T-helper 17 cell (primary cell): ENCODE measurements around the gene HS3ST3A1. TPM values are rescaled to one million over a fixed set of nuclear protein-coding genes. Genes with fewer than 3 reads are reported as not detected.

ENCODE experiments used
- ATAC-seq: fragments of 150-1000 bp; cut with Tn5 transposase; 2 replicates; pipeline ENCODE4 v1.10.0; 2021; ENCODE audit warnings: mild to moderate bottlenecking, moderate library complexity
- DNase-seq, 3 donors: peaks; one replicate each; pipeline versions ENCODE4 v3.0.0 to v3.0.0-alpha.2; 2020 to 2021
- H3K9me3 ChIP-seq: one replicate; pipeline ENCODE4 v1.7.0; 2013; ENCODE audit warnings: low read length, mild to moderate bottlenecking; ENCODE audit not compliant: control insufficient read depth, poor library complexity, severe bottlenecking
- H3K27ac Mint-ChIP-seq: one replicate; pipeline ENCODE4 v1.8.0; 2022; ENCODE audit warnings: mild to moderate bottlenecking, moderate library complexity, mixed read lengths
- H3K27me3 Mint-ChIP-seq: one replicate; pipeline ENCODE4 v1.8.0; 2022; ENCODE audit warnings: mixed read lengths
- H3K36me3 Mint-ChIP-seq: one replicate; pipeline ENCODE4 v1.8.0; 2022; ENCODE audit warnings: low read depth, mixed read lengths
- H3K4me1 Mint-ChIP-seq: one replicate; pipeline ENCODE4 v1.8.0; 2022; ENCODE audit warnings: mild to moderate bottlenecking, mixed read lengths
- H3K4me3 Mint-ChIP-seq: one replicate; pipeline ENCODE4 v1.8.0; 2022; ENCODE audit warnings: mild to moderate bottlenecking, moderate library complexity, mixed read lengths
- total RNA-seq, 4 donors: library from RNA in 2 of 4; stranded (reverse) in 2 of 4; gene quantifications; one replicate each; pipeline ENCODE4 v1.2.3 and lab custom pipeline; 2022 to 2026

Gene HS3ST3A1
- total RNA-seq, 2 donors from 2014 or later: 1.4 TPM; not detected in 1

DNA sequence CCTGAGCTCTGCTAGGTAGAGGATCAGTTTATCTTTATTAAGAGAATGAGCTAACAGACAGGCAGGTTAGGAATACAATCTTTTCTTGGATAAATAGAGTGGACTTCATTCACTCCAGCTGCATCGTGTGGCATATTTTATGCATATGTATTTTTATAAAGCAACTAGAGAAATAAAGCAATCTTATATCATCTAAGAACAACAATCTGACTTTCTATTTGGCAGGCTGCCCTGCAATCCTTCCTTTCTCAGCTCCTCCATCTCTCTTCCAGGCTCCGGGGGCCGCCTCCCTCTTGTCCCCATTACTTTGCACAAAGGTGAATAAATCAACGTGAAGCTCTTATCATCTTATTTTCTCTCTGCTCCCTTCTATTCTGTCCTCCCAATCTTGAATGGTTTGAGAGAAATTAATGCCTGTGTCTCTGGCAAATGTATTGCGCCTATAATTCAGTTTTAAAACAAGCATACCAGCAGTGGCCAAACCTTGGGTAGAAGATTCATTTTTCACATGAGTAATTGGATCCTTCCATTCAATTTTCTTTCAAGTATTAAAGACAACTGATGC is 64.5 kb downstream of the HS3ST3A1 start:
- ATAC-seq: no peak
- Mint-ChIP-seq H3K4me1 (no peaks in the 10 kb centered on the region), H3K27me3 (peaks cover 27% of the 10 kb centered on the region), H3K27ac (no peak overlapping the region), H3K4me3 (no peak overlapping the region), H3K36me3 (no peaks in the 10 kb centered on the region)
- no peaks in the 10 kb centered on the region for H3K9me3 ChIP-seq
- DNase-seq: no peak

DNA sequence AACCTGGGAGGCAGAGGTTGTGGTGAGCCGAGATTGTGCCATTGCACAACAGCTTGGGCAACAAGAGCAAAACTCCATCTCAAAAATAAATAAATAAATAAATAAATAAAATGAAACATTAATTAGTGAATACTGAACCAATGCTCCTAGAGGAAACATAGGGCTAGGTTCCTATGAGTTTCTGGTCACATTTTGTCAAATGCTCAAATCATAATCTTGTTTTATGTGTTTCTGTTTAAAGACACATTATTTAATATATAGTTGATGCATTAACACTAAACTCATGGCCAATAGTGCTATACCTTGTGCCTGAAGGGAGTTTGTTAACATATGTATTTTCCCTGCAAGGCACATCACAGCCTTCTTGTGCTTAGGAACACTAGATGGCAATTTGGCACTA is 66.8 kb downstream of the HS3ST3A1 start:
- peaks cover 37% of the 10 kb centered on the region for H3K27me3 Mint-ChIP-seq
- ATAC-seq (no peak), DNase-seq (no peak)
- no peaks in the 10 kb centered on the region for H3K9me3 ChIP-seq
- H3K4me1 Mint-ChIP-seq: no peaks in the 10 kb centered on the region
- no peaks in the 10 kb centered on the region for H3K36me3 Mint-ChIP-seq
- H3K27ac Mint-ChIP-seq: no peak overlapping the region
- no peak overlapping the region for H3K4me3 Mint-ChIP-seq

DNA sequence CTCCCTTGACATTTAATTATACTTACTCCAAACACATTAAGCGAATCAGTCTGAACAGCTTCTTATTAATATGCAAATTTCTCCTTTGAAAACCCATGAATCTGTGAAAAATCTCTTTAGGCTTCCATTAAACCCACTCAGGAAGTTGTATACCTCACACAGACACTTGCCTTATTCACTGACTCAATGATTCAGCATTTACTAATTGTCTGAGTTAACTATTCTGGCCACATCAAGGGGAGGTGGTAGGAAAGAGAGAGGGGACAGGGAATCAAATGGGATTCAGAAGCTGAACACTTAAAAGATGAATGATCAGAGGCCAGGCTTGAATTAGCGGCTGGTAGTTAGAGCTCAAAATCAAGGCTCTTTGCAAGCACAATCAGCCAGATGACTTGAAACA is 70.0 kb downstream of the HS3ST3A1 start:
- no peak for ATAC-seq
- H3K27me3 Mint-ChIP-seq: peaks cover 40% of the 10 kb centered on the region
- peaks cover 3% of the 10 kb centered on the region for H3K9me3 ChIP-seq
- no peaks in the 10 kb centered on the region for H3K4me1 Mint-ChIP-seq
- no peaks in the 10 kb centered on the region for H3K36me3 Mint-ChIP-seq
- no peak overlapping the region for H3K4me3 Mint-ChIP-seq
- DNase-seq: no peak
- H3K27ac Mint-ChIP-seq: no peak overlapping the region

DNA sequence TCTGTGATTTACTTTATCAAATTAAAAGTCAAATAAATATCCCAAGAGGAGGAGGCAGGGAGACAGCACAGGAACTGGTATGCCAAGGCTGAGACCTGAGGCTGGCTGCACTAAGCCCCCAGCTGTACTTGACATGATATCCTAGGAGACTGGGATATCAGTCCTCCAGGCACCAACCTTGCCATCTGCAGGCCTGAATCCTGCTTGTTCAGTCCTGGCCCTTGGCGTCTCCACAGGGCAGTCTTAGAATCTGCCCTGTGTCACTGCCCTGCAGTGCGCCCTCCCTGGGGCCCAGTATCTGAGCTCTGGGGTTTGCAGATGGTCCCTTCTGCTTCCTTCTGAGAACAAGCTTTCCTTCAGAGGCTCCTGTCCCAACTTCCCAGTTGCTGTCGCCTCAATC is 75.9 kb downstream of the HS3ST3A1 start:
- ATAC-seq: no peak
- Mint-ChIP-seq H3K4me1 (no peaks in the 10 kb centered on the region), H3K36me3 (no peaks in the 10 kb centered on the region), H3K4me3 (no peak overlapping the region), H3K27me3 (peaks cover 28% of the 10 kb centered on the region), H3K27ac (no peak overlapping the region)
- peaks cover 3% of the 10 kb centered on the region for H3K9me3 ChIP-seq
- DNase-seq: no peak

DNA sequence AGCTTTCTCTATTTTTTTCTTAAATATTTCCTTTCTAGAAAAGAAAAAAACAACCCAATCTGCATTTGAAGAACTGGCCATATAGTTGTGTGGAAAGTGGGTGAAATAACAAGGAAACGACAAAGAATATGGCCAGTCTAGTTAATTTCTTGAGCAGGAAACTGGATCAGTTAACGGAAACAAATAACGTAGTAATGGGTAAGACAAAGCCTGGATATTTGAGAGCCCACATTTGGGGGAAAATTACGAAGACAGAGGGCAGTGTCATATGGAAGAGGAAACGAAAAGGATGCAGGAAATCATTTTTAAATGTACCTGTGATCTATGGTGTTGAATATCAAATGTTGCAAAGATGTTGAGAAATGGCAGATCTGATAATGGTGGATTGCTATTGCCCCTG is 78.6 kb downstream of the HS3ST3A1 start:
- ATAC-seq: no peak
- Mint-ChIP-seq H3K4me3 (no peak overlapping the region), H3K27me3 (peaks cover 18% of the 10 kb centered on the region)

DNA sequence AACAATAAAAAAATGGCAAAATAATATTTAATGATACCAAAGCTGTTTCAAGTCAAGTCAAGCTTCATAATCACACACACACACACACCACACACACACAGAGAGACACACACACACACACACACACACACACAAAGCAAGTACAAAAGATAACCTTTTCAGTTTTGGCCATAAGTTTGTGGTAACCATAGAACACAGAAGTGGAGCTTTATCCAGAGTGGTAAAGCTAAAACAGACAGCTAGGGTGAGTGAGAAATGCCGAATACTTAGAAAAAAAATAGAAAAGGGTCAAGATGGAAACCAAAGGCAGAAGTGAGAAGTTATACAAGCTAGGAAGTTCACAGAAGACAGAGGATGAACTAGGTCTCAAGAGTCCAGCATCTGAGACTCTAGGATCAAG is 79.0 kb downstream of the HS3ST3A1 start:
- no peak overlapping the region for H3K4me3 Mint-ChIP-seq
- no peak for DNase-seq

More for the DNA sequence above, 78.6 kb downstream of the HS3ST3A1 start:
- no peaks in the 10 kb centered on the region for H3K36me3 Mint-ChIP-seq
- H3K9me3 ChIP-seq: peaks cover 3% of the 10 kb centered on the region
- H3K4me1 Mint-ChIP-seq: no peaks in the 10 kb centered on the region
- no peak for DNase-seq
- H3K27ac Mint-ChIP-seq: no peak overlapping the region

DNA sequence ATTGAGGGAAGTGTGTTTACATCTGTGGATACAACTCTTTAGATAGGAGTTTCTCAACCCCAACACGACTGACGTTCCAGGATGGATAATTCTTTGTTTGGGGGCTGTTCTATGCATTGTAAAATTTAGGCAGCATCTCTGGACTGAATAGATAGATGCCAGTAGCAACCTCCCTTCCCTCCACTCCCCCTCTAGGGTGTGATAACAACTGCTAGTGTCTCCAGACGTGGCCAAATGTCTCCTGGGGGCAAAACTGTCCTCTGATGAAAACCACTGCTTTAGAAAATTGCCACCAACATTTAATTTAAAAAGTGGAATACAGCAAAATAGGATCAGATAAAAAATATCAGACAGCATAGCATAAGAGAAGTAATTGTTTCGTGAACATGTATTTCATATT is 79.9 kb downstream of the HS3ST3A1 start:
- no peaks in the 10 kb centered on the region for H3K4me1 Mint-ChIP-seq
- H3K9me3 ChIP-seq: no peaks in the 10 kb centered on the region
- ATAC-seq: no peak
- no peak overlapping the region for H3K27ac Mint-ChIP-seq
- peaks cover 6% of the 10 kb centered on the region for H3K27me3 Mint-ChIP-seq
- peaks cover 2% of the 10 kb centered on the region for H3K36me3 Mint-ChIP-seq
- DNase-seq: no peak
- no peak overlapping the region for H3K4me3 Mint-ChIP-seq

More for the DNA sequence above, 79.0 kb downstream of the HS3ST3A1 start:
- peaks cover 16% of the 10 kb centered on the region for H3K27me3 Mint-ChIP-seq
- H3K9me3 ChIP-seq: peaks cover 3% of the 10 kb centered on the region
- no peaks in the 10 kb centered on the region for H3K4me1 Mint-ChIP-seq
- ATAC-seq: no peak
- no peak overlapping the region for H3K27ac Mint-ChIP-seq
- H3K36me3 Mint-ChIP-seq: no peaks in the 10 kb centered on the region

DNA sequence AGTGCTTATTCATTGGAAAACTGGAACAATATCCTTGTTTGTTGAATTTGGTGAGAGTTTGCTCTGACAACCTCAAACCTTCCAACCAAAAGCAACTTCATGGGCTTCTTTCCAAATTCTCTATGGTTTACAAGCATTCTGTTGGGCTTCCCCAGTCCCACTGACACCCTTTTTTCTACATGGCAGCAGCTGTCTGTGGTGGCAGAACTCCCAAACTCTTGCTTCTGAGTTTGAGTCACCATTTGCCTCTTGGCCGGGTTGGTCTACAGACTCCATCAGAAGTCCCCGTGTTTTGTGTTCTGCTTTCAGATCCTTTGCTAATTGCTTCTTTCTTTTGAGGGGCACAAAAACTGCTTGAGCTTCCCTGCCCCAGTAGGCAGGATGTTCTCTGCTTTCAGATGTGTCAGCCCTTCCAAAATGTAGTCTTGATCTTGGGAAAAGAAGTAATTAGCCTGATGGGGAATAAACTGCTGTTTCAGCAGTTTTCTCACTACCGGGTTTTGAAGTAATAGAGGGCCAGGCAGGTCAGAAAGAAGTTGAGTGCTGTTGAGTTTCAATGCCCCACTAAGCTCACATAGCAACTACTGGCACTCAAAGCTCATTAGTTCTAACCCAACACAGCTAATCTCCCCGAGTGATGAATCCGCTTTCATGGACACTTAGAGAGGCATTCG is 80.7 kb downstream of the HS3ST3A1 start:
- no peaks in the 10 kb centered on the region for H3K9me3 ChIP-seq
- peaks cover 5% of the 10 kb centered on the region for H3K27me3 Mint-ChIP-seq
- no peak overlapping the region for H3K4me3 Mint-ChIP-seq
- DNase-seq (no peak), ATAC-seq (no peak)
- H3K36me3 Mint-ChIP-seq: peaks cover 2% of the 10 kb centered on the region
- no peaks in the 10 kb centered on the region for H3K4me1 Mint-ChIP-seq
- no peak overlapping the region for H3K27ac Mint-ChIP-seq

DNA sequence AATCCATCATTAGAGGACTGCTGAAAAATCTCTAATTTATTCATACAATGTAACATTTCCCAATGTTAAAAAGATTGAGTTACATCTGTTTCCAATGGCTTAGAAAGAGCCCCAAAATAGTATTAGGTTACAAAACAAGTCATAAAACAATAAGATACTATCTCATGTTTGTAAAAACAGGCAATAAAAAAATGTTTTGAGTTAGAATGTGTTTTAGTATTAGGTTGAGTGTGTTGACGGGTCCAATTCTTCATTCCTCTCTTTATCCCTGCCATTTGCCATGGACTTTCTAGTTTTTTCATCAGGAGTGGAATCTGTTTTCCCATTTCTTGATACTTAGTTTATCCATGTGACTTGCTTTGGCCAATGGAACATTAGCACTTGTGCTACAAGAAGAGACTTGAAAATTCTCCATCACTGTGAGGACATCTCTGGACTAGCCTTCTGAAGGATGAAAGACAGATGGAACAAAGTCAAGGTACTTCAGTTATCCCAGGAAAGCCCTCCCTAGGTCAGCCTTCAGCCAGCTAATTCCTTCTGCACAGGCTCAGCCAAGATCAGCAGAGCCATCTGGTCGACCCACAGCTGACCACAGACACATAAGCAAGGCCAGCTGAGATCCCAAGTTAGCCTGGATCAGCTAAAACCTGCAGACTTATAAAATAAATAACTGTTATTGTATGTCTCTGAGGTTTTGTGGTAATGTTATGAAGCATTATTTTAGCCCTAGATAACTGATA is 83.3 kb downstream of the HS3ST3A1 start:
- H3K27me3 Mint-ChIP-seq: peaks cover 5% of the 10 kb centered on the region
- DNase-seq (no peak), ATAC-seq (no peak)
- peaks cover 2% of the 10 kb centered on the region for H3K4me1 Mint-ChIP-seq
- H3K36me3 Mint-ChIP-seq: peaks cover 2% of the 10 kb centered on the region
- H3K27ac Mint-ChIP-seq: no peak overlapping the region
- H3K9me3 ChIP-seq: no peaks in the 10 kb centered on the region
- H3K4me3 Mint-ChIP-seq: no peak overlapping the region

DNA sequence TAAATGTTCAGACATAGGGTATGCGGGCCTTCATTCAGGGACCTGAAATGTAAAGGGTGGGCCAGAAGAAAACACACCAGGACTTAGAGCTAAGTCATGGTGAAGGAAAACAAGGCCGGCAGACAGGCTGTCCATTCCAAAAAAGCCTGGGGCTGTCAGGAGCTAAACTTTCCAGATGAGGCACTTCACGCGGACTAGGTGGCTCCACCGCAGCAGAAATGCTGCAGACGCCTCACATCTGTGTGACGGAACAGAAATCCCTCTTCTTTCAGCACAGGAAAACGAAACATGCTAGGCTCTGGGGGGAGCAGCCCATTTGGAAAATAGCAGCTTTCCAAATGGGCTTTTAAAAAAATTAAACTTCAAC is 88.7 kb downstream of the HS3ST3A1 start:
- DNase-seq: no peak
- Mint-ChIP-seq H3K4me1 (peaks cover 11% of the 10 kb centered on the region), H3K27me3 (peaks cover 28% of the 10 kb centered on the region), H3K27ac (no peak overlapping the region), H3K4me3 (no peak overlapping the region), H3K36me3 (peaks cover 2% of the 10 kb centered on the region)
- no peak for ATAC-seq
- H3K9me3 ChIP-seq: no peaks in the 10 kb centered on the region

DNA sequence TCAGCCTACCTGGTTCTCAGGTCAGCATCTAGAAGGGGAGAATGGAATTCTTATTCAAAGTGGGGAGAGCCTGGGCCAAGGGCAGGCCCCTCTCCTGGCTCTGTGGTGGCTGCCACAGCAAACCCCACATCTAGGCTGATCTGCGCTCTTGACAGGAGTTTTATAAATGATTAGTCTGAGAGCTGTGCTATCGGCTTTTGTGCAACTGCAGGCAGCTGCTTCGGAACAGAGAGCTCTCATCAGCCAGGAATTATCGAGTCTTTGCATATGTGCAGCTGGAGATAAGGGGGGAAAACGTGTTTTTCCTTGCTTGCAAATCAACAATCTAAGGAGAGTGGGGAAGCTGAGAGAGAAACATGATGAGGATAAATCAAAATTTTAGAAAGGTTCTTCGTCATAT is 91.7 kb downstream of the HS3ST3A1 start:
- DNase-seq (no peak), ATAC-seq (no peak)
- H3K27ac Mint-ChIP-seq: no peak overlapping the region
- H3K9me3 ChIP-seq: no peaks in the 10 kb centered on the region
- peaks cover 11% of the 10 kb centered on the region for H3K4me1 Mint-ChIP-seq
- peaks cover 34% of the 10 kb centered on the region for H3K27me3 Mint-ChIP-seq
- H3K4me3 Mint-ChIP-seq: no peak overlapping the region
- no peaks in the 10 kb centered on the region for H3K36me3 Mint-ChIP-seq

DNA sequence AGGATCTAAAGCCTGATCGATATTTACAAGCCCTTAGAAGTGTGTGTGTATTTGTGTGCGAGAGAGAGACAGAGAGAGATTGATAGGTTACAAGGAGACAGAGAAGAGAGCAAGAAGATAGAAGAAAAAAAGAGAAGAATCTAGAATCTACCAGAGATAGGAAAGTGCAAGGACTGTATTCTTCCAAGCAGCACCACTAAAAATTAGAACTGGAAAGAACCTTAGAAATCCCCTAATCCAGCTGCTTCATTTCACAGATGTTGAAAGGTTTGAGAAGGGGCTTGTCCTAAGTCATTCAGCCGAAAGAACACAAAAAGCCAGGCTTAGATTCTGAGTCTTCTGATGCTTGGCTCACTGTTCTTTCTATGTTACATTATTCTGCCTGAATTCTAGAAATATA is 92.2 kb downstream of the HS3ST3A1 start:
- DNase-seq (no peak), ATAC-seq (no peak)
- peaks cover 11% of the 10 kb centered on the region for H3K4me1 Mint-ChIP-seq
- H3K4me3 Mint-ChIP-seq: no peak overlapping the region
- H3K9me3 ChIP-seq: no peaks in the 10 kb centered on the region
- H3K27me3 Mint-ChIP-seq: peaks cover 34% of the 10 kb centered on the region
- no peaks in the 10 kb centered on the region for H3K36me3 Mint-ChIP-seq
- no peak overlapping the region for H3K27ac Mint-ChIP-seq

DNA sequence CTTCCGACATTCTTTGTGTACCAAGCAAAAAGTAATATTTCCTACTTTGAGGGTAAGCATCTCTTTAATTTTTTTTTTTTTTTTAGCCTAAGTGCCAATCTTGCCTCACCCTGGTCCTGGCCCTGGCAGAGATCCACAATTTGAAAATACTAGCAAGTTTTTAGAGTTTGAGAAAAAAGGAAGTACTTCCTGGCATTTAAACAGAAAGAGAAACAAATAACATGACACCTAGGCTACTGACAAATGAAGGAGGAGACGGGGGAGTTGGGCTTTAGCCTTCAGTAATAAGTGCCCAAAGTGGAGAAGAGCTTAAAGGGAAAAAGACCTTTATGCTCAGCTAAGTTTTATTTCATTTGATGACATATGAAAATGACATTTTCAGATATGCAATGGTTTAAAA is 92.8 kb downstream of the HS3ST3A1 start:
- ATAC-seq: no peak
- H3K36me3 Mint-ChIP-seq: no peaks in the 10 kb centered on the region
- H3K4me1 Mint-ChIP-seq: peaks cover 9% of the 10 kb centered on the region
- no peak overlapping the region for H3K27ac Mint-ChIP-seq
- no peaks in the 10 kb centered on the region for H3K9me3 ChIP-seq
- no peak overlapping the region for H3K4me3 Mint-ChIP-seq
- no peak for DNase-seq
- H3K27me3 Mint-ChIP-seq: peaks cover 34% of the 10 kb centered on the region

DNA sequence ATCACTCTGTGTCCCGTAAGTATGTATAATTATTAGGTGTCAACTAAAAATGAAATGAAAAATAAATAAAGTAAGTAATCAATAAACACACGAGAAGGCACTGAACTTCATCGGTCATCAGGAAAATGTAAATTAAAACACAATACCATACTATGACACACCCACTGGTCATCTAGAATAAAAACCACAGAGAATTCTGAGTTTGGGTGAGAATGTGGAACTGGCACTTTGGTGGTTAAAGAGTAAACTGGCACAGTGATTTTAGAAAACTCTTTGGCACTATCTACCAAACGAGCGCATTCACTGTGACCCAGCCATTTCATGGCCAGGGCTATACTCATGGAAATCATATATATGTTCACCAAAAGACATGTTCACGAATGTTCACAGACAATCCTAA is 98.2 kb downstream of the HS3ST3A1 start:
- Mint-ChIP-seq H3K27ac (peak overlapping the region; percentile 54), H3K36me3 (no peaks in the 10 kb centered on the region), H3K4me3 (no peak overlapping the region), H3K27me3 (peaks cover 14% of the 10 kb centered on the region), H3K4me1 (no peaks in the 10 kb centered on the region)
- no peaks in the 10 kb centered on the region for H3K9me3 ChIP-seq
- DNase-seq: no peak
- no peak for ATAC-seq
